GM18909 (cell line): ENCODE measurements around the gene NDST3.

Source experiments
- ATAC-seq: cut with Tn5 transposase; IDR thresholded peaks from one replicate; pipeline ENCODE4 v1.9.1; 2021; ENCODE audit warnings: mild to moderate bottlenecking; ENCODE audit not compliant: unreplicated experiment, poor library complexity

Gene NDST3

GRCh38 chr4:118173126-118173525 lies 138.8 kb downstream of the NDST3 start:
- no peak for ATAC-seq

GRCh38 chr4:118173956-118174725 lies 139.9 kb downstream of the NDST3 start:
- no peak for ATAC-seq

GRCh38 chr4:118175506-118175905 lies 141.2 kb downstream of the NDST3 start:
- ATAC-seq, result no peak

GRCh38 chr4:118177126-118177525 lies 142.8 kb downstream of the NDST3 start:
- ATAC-seq, result no peak

GRCh38 chr4:118180776-118181175 lies 146.5 kb downstream of the NDST3 start:
- ATAC-seq, result no peak

- no peak for ATAC-seq
Measured at GRCh38 chr4:118190903-118191302, 156.6 kb downstream of the NDST3 start.

- no peak for ATAC-seq
Measured at GRCh38 chr4:118193421-118193820, 159.1 kb downstream of the NDST3 start.

GRCh38 chr4:118206627-118207026 lies 172.3 kb downstream of the NDST3 start:
- no peak for ATAC-seq

- ATAC-seq, result no peak
Measured at GRCh38 chr4:118213101-118213500, 178.8 kb downstream of the NDST3 start.

GRCh38 chr4:118215826-118216225 lies 181.5 kb downstream of the NDST3 start:
- ATAC-seq, result no peak

GRCh38 chr4:118221227-118221800 lies 187.0 kb downstream of the NDST3 start:
- no peak for ATAC-seq

GRCh38 chr4:118224243-118224829 lies 190.1 kb downstream of the NDST3 start:
- peak; percentile 75 for ATAC-seq

- ATAC-seq, result no peak
Measured at GRCh38 chr4:118225511-118225910, 191.2 kb downstream of the NDST3 start.

- no peak for ATAC-seq
Measured at GRCh38 chr4:118226311-118227010, 192.2 kb downstream of the NDST3 start.

GRCh38 chr4:118235566-118236120 lies 201.4 kb downstream of the NDST3 start:
- ATAC-seq, result no peak

GRCh38 chr4:118237531-118237930 lies 203.2 kb downstream of the NDST3 start:
- no peak for ATAC-seq

- no peak for ATAC-seq
Measured at GRCh38 chr4:118249890-118250289, 215.6 kb downstream of the NDST3 start.

- ATAC-seq, result no peak
Measured at GRCh38 chr4:118254368-118254767, 220.1 kb downstream of the NDST3 start.

GRCh38 chr4:118259111-118259510 lies 224.8 kb downstream of the NDST3 start:
- no peak for ATAC-seq

- ATAC-seq, result no peak
Measured at GRCh38 chr4:118260309-118260708, 226.0 kb downstream of the NDST3 start.

GRCh38 chr4:118264096-118264495 lies 229.8 kb downstream of the NDST3 start:
- no peak for ATAC-seq
